OCI-LY7 (cell line): Measurements from ENCODE around the gene CCDC38. TPM values are rescaled to one million over a fixed set of nuclear protein-coding genes. Genes with fewer than 3 reads are reported as not detected.

ENCODE experiments used
- BruUV-seq: library from RNA; stranded (reverse); fragments of 400-500 nt; replicated peaks from 2 replicates; lab custom pipeline; 2021; lab: Mats Ljungman, UMichigan
- CTCF ChIA-PET: fragments of 300-600 bp; sonication (Branson Sonifier 250); formaldehyde crosslinking; loops from one replicate; lab custom pipeline; 2022; ENCODE audit warnings: antibody characterized with exemption; ENCODE audit not compliant: unreplicated experiment; lab: Charles Lee
- POLR2A ChIA-PET: fragments of 300-600 bp; sonication (Branson Sonifier 250); formaldehyde crosslinking; loops from one replicate; lab custom pipeline; 2022; ENCODE audit warnings: antibody characterized with exemption; lab: Charles Lee
- DNase-seq: peaks from one replicate; pipeline ENCODE4 v3.0.0-alpha.2; 2015; ENCODE audit warnings: low spot score
- H2AFZ ChIP-seq: fragments of 200-600 bp; sonication (generic), shearing (Covaris generic); 2 replicates; pipeline ENCODE4 v1.6.1; 2014; ENCODE audit warnings: mild to moderate bottlenecking, antibody characterized with exemption, low read length, moderate library complexity
- H3K27ac ChIP-seq: fragments of 200-600 bp; sonication (generic); 2 replicates; pipeline ENCODE4 v1.5.1; 2014; ENCODE audit warnings: mixed run types, low read depth, mild to moderate bottlenecking, moderate library complexity, low read length, inconsistent platforms; ENCODE audit not compliant: poor library complexity, severe bottlenecking
- H3K36me3 ChIP-seq: fragments of 200-600 bp; sonication (generic); 2 replicates; pipeline ENCODE4 v1.6.1; 2014; ENCODE audit warnings: mild to moderate bottlenecking, antibody characterized with exemption, low read length, moderate library complexity, mixed read lengths; ENCODE audit not compliant: insufficient read depth
- H3K4me1 ChIP-seq: fragments of 200-600 bp; sonication (generic); 2 replicates; pipeline ENCODE4 v1.5.1; 2014; ENCODE audit warnings: mild to moderate bottlenecking, low read length; ENCODE audit not compliant: insufficient read depth, poor library complexity, severe bottlenecking
- H3K4me2 ChIP-seq: fragments of 200-600 bp; sonication (generic); 2 replicates; pipeline ENCODE4 v1.6.1; 2014; ENCODE audit warnings: mild to moderate bottlenecking, low read length
- H3K4me3 ChIP-seq: fragments of 200-600 bp; sonication (generic); 2 replicates; pipeline ENCODE4 v1.5.1; 2014; ENCODE audit warnings: mild to moderate bottlenecking, low read depth, low read length; ENCODE audit not compliant: poor library complexity, severe bottlenecking
- H3K79me2 ChIP-seq: fragments of 200-600 bp; sonication (generic); 2 replicates; pipeline ENCODE4 v1.6.1; 2016; ENCODE audit warnings: low read depth, mild to moderate bottlenecking, low read length, moderate library complexity, mixed read lengths; ENCODE audit not compliant: insufficient read depth
- H3K9me2 ChIP-seq: fragments of 200-600 bp; sonication (generic); 2 replicates; pipeline ENCODE4 v1.6.1; 2016; ENCODE audit warnings: mild to moderate bottlenecking, low read length, mixed read lengths; ENCODE audit not compliant: insufficient read depth
- H3K9me3 ChIP-seq: fragments of 200-600 bp; sonication (generic); 2 replicates; pipeline ENCODE4 v1.6.1; 2014; ENCODE audit warnings: mild to moderate bottlenecking, mixed run types, low read length, mixed read lengths
- H4K20me1 ChIP-seq: fragments of 200-600 bp; sonication (generic); 2 replicates; pipeline ENCODE4 v1.6.1; 2014; ENCODE audit warnings: mild to moderate bottlenecking, antibody characterized with exemption, low read length, moderate library complexity, mixed read lengths; ENCODE audit not compliant: insufficient read depth
- EZH2phosphoT487 ChIP-seq: fragments of 200-600 bp; sonication (generic); IDR thresholded peaks from 2 replicates; pipeline ENCODE4 v1.6.1; 2018; ENCODE audit warnings: low read depth, borderline replicate concordance, mild to moderate bottlenecking, mixed run types, antibody characterized with exemption, low read length, moderate library complexity, mixed read lengths
- intact Hi-C: fragments of 100-400 bp; cut with micrococcal nuclease; formaldehyde crosslinking; loops from one replicate; pipeline ENCODE4 v1.10.0; 2022; ENCODE audit not compliant: unreplicated experiment
- total RNA-seq, 2 experiments: library from RNA; depleted of rRNA in 1 of 2; stranded (reverse); fragments of >200 nt in 1 of 2; shearing (Covaris generic) in 1 of 2; gene quantifications; 2 replicates each; pipeline ENCODE4 v1.2.3, GENCODE V29; 2014 to 2022
- TF ChIP-seq, protein P1 (sequence below): fragments of 200-600 bp; sonication (generic); conservative IDR thresholded peaks from 2 replicates; pipeline ENCODE4 v1.5.1; 2014; ENCODE audit warnings: mild to moderate bottlenecking, antibody characterized with exemption, low read length, moderate library complexity, mixed read lengths

The CCDC38 gene
- total RNA-seq, 2 experiments from 2014 or later = 0.16 to 0.99 TPM

- ChIA-PET CTCF (no interaction called here), POLR2A (interaction anchor here (2.1 kb wide), 1 partner anchor 15 kb away, joined by 9 read pairs; the partner anchor contains the start of gene CCDC38)
- Histone ChIP-seq H3K9me3 (no peaks in the 10 kb centered on the region), H4K20me1 (no peaks in the 10 kb centered on the region), H3K9me2 (no peaks in the 10 kb centered on the region), H2AFZ (no peak overlapping the region), H3K4me3 (no peak overlapping the region), H3K27ac (no peak overlapping the region), H3K4me1 (no peaks in the 10 kb centered on the region), H3K4me2 (no peak overlapping the region), H3K79me2 (no peaks in the 10 kb centered on the region), H3K36me3 (no peaks in the 10 kb centered on the region)
- TF ChIP-seq, protein P1, sequence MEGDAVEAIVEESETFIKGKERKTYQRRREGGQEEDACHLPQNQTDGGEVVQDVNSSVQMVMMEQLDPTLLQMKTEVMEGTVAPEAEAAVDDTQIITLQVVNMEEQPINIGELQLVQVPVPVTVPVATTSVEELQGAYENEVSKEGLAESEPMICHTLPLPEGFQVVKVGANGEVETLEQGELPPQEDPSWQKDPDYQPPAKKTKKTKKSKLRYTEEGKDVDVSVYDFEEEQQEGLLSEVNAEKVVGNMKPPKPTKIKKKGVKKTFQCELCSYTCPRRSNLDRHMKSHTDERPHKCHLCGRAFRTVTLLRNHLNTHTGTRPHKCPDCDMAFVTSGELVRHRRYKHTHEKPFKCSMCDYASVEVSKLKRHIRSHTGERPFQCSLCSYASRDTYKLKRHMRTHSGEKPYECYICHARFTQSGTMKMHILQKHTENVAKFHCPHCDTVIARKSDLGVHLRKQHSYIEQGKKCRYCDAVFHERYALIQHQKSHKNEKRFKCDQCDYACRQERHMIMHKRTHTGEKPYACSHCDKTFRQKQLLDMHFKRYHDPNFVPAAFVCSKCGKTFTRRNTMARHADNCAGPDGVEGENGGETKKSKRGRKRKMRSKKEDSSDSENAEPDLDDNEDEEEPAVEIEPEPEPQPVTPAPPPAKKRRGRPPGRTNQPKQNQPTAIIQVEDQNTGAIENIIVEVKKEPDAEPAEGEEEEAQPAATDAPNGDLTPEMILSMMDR = no peak
- no peak for TF ChIP-seq EZH2phosphoT487
- DNase-seq = no peak
- BruUV-seq = no TSS peak
- intact Hi-C loops = no loop called here
These were observed 14.2 kb upstream of the CCDC38 start for GRCh38 chr12:95956557-95957145.

GRCh38 chr12:95955549-95956159 lies 13.2 kb upstream of the CCDC38 start:
- H3K4me1 ChIP-seq = no peaks in the 10 kb centered on the region
- no peak overlapping the region for H3K4me2 ChIP-seq
- no peak for TF ChIP-seq EZH2phosphoT487
- TF ChIP-seq, protein P1 = 0 out of 2 replicates have a peak, but pooled peaks have one; percentile 13
- no TSS peak for BruUV-seq
- intact Hi-C loops = no loop called here
- ChIA-PET POLR2A (interaction anchor here (0.6 to 2.4 kb wide), 5 partner anchors 10 to 551 kb away, joined by 3 to 9 read pairs (median 4); partner anchors contain the start of genes AMDHD1 and CCDC38), CTCF (interaction anchor here (0.6 kb wide), 1 partner anchor 43 kb away, joined by 3 read pairs; no protein-coding TSS in a partner anchor)
- H3K9me2 ChIP-seq = no peaks in the 10 kb centered on the region
- no peak overlapping the region for H3K4me3 ChIP-seq
- no peak overlapping the region for H2AFZ ChIP-seq
- DNase-seq = no peak
- H4K20me1 ChIP-seq = no peaks in the 10 kb centered on the region
- H3K79me2 ChIP-seq = no peaks in the 10 kb centered on the region
- H3K36me3 ChIP-seq = no peaks in the 10 kb centered on the region
- no peaks in the 10 kb centered on the region for H3K9me3 ChIP-seq
- H3K27ac ChIP-seq = no peak overlapping the region

- Histone ChIP-seq H3K79me2 (no peaks in the 10 kb centered on the region), H3K36me3 (no peaks in the 10 kb centered on the region), H3K9me3 (no peaks in the 10 kb centered on the region), H4K20me1 (no peaks in the 10 kb centered on the region), H3K4me3 (no peak overlapping the region), H3K4me2 (no peak overlapping the region), H3K4me1 (no peaks in the 10 kb centered on the region), H3K9me2 (no peaks in the 10 kb centered on the region), H3K27ac (no peak overlapping the region), H2AFZ (no peak overlapping the region)
- intact Hi-C loops = no loop called here
- BruUV-seq = no TSS peak
- no peak for DNase-seq
- CTCF ChIA-PET = interaction anchor here (0.9 kb wide), 1 partner anchor 8 kb away, joined by 5 read pairs; no protein-coding TSS in a partner anchor
- no peak for TF ChIP-seq EZH2phosphoT487
- TF ChIP-seq, protein P1 = no peak
- POLR2A ChIA-PET = interaction anchor here (0.6 to 2.8 kb wide), 4 partner anchors 8 to 68 kb away, joined by 3 to 25 read pairs (median 4); partner anchors contain the start of genes AMDHD1 and CCDC38
These were observed 10.6 kb upstream of the CCDC38 start for GRCh38 chr12:95953000-95953399.
